Thoracic aorta (tissue), 2 donors: ENCODE measurements around the gene MKS1. TPM values are rescaled to one million over a fixed set of nuclear protein-coding genes. Genes with fewer than 3 reads are reported as not detected.

Experiments
- ATAC-seq: fragments of 150-250 bp; one replicate; pipeline ENCODE4 v1.8.0; 2017; ENCODE audit warnings: low read depth; ENCODE audit not compliant: insufficient number of reproducible peaks, low FRiP score
- DNase-seq: peaks from one replicate; pipeline ENCODE4 v3.0.0-alpha.2; 2020; ENCODE audit warnings: low spot score
- H3K27ac ChIP-seq, 2 donors: fragments of 200-600 bp; sonication (generic); 1 replicate in 1 of 2; 2 replicates in 1 of 2; pipeline ENCODE4 v1.5.1; 2016; ENCODE audit warnings: mild to moderate bottlenecking in 2 of 2, moderate library complexity in 2 of 2
- H3K27me3 ChIP-seq: fragments of 200-600 bp; sonication (generic); replicated peaks from 2 replicates; pipeline ENCODE4 v1.6.0; 2016; ENCODE audit warnings: mild to moderate bottlenecking; ENCODE audit not compliant: insufficient read depth
- H3K36me3 ChIP-seq: fragments of 200-600 bp; sonication (generic); one replicate; pipeline ENCODE4 v1.5.1; 2016
- H3K4me1 ChIP-seq, 2 donors: fragments of 200-600 bp; sonication (generic); 1 replicate in 1 of 2; 2 replicates in 1 of 2; pipeline versions ENCODE4 v1.5.1 to v1.6.0; 2016; ENCODE audit warnings: low read depth in 2 of 2, mild to moderate bottlenecking in 1 of 2; ENCODE audit not compliant: control insufficient read depth in 1 of 2
- H3K4me3 ChIP-seq: fragments of 200-600 bp; sonication (generic); 2 replicates; pipeline ENCODE4 v1.5.1; 2016; ENCODE audit warnings: mild to moderate bottlenecking
- H3K9me3 ChIP-seq: fragments of 200-600 bp; sonication (generic); 2 replicates; pipeline ENCODE4 v1.5.1; 2016
- total RNA-seq, 2 donors: library from RNA; depleted of rRNA; stranded (reverse); fragments of >200 nt; gene quantifications; one replicate each; pipeline versions ENCODE4 v1.1.0 to v1.2.3, GENCODE V29; 2016
- TF ChIP-seq, protein P1 (sequence below): fragments of 200-600 bp; sonication (generic); IDR thresholded peaks from one replicate; pipeline ENCODE4 v1.5.1; 2019; ENCODE audit warnings: antibody characterized with exemption

The MKS1 gene
- total RNA-seq, 2 donors from 2014 or later: 10.5 to 10.8 TPM

DNA sequence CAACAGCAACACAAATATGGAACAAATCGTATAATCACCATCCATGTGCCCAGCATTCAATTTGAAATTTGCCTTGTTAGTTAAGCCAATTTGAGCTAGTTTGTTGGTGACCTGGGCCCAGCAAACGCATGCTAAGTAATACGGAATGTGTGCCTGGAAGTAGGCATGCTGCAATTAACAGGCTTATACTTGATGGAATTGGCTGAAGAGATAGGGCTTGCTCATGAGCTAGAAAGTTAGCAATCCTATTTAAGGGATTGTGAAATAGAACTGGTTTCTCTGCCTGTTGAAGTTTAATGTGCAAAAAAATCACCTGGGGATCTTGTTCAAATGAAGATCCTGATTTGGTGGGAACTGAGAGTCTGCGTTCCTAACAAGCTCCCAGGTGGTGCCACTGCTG, 10.8 kb upstream of the MKS1 start:
- Histone ChIP-seq H3K27ac (no peak overlapping the region), H3K4me3 (no peak overlapping the region), H3K4me1 (no peaks in the 10 kb centered on the region), H3K27me3 (no peaks in the 10 kb centered on the region), H3K9me3 (no peaks in the 10 kb centered on the region), H3K36me3 (no peaks in the 10 kb centered on the region)
- ATAC-seq (no peak), DNase-seq (no peak)
- TF ChIP-seq, protein P1, sequence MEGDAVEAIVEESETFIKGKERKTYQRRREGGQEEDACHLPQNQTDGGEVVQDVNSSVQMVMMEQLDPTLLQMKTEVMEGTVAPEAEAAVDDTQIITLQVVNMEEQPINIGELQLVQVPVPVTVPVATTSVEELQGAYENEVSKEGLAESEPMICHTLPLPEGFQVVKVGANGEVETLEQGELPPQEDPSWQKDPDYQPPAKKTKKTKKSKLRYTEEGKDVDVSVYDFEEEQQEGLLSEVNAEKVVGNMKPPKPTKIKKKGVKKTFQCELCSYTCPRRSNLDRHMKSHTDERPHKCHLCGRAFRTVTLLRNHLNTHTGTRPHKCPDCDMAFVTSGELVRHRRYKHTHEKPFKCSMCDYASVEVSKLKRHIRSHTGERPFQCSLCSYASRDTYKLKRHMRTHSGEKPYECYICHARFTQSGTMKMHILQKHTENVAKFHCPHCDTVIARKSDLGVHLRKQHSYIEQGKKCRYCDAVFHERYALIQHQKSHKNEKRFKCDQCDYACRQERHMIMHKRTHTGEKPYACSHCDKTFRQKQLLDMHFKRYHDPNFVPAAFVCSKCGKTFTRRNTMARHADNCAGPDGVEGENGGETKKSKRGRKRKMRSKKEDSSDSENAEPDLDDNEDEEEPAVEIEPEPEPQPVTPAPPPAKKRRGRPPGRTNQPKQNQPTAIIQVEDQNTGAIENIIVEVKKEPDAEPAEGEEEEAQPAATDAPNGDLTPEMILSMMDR: no peak

DNA sequence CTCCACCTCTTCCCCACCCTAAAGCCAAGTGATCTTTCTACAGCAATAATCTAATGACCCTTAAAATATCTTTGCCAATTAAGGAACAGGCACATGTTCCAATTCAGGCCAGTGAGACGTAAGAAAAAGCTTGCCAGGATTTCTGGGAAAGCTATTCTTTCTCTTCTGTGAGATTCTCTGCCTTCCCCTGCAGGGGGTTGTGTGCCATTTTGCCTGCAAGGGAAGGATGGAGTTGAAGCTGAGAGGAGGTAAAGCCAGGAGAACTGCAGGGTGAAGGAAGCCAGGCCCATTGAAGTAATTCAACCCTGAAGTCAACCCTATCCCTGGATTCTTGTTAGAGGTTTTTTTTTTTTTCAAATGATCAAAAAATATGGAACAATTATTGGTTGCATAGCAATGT, 10.3 kb upstream of the MKS1 start:
- H3K27me3 ChIP-seq: no peaks in the 10 kb centered on the region
- DNase-seq (no peak), ATAC-seq (no peak)
- no peaks in the 10 kb centered on the region for H3K9me3 ChIP-seq
- H3K4me3 ChIP-seq: no peak overlapping the region
- H3K27ac ChIP-seq: no peak overlapping the region
- H3K36me3 ChIP-seq: no peaks in the 10 kb centered on the region
- TF ChIP-seq, protein P1: no peak
- no peaks in the 10 kb centered on the region for H3K4me1 ChIP-seq

DNA sequence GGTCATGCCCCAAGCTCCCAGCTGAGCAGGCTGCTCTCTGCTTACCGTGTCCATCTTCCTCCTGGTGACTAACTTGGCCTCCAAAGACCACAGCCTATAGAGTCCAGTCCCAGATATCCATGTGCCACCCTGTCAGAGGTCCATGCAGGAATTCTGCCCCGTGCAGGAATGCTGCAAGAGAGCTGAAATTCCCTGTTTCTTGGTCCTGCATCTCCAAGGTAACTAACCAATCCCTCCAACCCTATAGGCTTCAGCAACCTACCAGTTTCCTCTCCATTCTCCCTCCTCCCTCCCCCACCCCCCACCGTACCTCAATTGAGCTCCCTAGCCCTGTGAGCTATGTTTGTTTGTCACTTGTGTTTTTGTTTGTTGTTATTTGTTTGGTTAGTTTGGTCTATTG, 9.6 kb upstream of the MKS1 start:
- ATAC-seq (no peak), DNase-seq (no peak)
- Histone ChIP-seq H3K27ac (no peak overlapping the region), H3K36me3 (no peaks in the 10 kb centered on the region), H3K4me1 (no peaks in the 10 kb centered on the region), H3K9me3 (no peaks in the 10 kb centered on the region), H3K27me3 (no peaks in the 10 kb centered on the region), H3K4me3 (no peak overlapping the region)
- TF ChIP-seq, protein P1: no peak

DNA sequence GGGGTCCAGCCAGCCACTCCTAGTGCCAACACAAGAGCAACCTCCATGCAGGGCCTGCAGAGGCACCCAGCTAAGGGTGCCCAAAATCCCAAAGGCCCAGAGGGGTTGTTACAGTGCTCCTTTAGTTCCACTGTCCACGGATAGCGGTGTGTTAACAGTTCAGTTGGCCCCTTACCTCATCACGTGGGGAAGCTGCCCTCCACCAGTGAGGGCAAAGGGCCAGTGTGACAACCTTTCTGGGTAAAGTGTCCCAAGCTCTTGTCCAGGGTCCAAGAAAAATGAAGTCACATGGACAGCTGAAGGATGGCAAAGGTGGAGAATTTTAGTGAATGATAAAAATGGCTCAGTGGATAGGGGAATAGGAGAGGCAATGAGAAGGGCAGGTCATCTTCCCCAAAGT, 8.7 kb upstream of the MKS1 start:
- H3K9me3 ChIP-seq: no peaks in the 10 kb centered on the region
- H3K27ac ChIP-seq: no peak overlapping the region
- H3K27me3 ChIP-seq: no peaks in the 10 kb centered on the region
- TF ChIP-seq, protein P1: no peak
- no peak for ATAC-seq
- no peaks in the 10 kb centered on the region for H3K36me3 ChIP-seq
- H3K4me3 ChIP-seq: no peak overlapping the region
- no peaks in the 10 kb centered on the region for H3K4me1 ChIP-seq
- no peak for DNase-seq

DNA sequence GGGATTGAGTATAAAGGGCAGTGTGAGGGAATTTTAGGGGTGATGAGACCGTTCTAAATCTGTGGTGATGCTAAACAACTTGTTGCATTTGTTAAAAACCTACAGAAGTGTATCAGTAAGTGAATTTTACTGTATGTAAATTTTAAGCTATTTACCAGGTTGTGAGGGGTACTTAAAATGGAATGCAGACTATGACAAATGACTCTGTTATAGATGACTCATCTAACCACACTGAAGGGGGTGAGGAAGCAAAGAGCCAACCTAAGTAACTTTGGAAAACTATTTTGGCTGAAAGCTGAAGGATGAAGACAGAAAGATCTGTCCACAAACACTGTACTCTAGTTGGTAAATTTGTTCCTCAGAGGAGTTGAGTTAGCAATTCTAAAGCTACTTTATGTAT, 5.3 kb upstream of the MKS1 start:
- Histone ChIP-seq H3K27me3 (no peaks in the 10 kb centered on the region), H3K9me3 (no peaks in the 10 kb centered on the region), H3K4me3 (no peak overlapping the region), H3K4me1 (peaks cover 5 to 8% of the 10 kb centered on the region in 2 donors), H3K27ac (no peak overlapping the region), H3K36me3 (no peaks in the 10 kb centered on the region)
- TF ChIP-seq, protein P1: no peak
- ATAC-seq (no peak), DNase-seq (no peak)
